ENCODE results near the gene ANGPTL3.
A peak's percentile ranks its signal among the peaks of the same experiment; 100 is the strongest.

DNA sequence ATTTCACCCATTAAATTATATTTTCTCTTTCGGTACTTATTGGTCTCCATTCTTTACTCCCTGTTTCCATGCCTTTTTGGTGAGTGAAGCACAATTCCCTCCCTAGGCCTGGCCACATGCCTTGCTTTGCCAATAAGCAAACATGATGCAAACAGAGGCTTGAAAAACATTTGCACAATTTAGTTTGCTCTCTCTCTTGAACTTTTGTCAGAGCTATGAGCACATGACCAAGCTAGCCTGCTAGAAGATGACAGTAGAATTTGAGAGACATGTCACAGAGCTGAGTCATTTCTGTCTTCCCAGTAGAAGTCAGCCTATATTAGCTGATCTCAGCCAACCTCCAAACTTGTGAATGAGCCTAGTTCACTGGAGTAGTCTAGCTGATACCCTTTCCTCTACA is 24.6 kb downstream of the ANGPTL3 start:
- TF ChIP-seq POLR2AphosphoS5 (IDR thresholded peaks at IDR 0.05; ENCODE audit: low read depth, low read length) (no peak), CEBPB (IDR thresholded peaks at IDR 0.05; ENCODE audit: borderline replicate concordance, low read depth, low read length) (peak; percentile 99), NR2F2 (IDR thresholded peaks at IDR 0.05; ENCODE audit: borderline replicate concordance, low read depth) (0 out of 2 replicates have a peak, but pooled peaks have one; percentile 40)
